ENCODE results near the gene RBBP8.

Gene RBBP8

GRCh38 chr18:22961156-22961555, 28.0 kb downstream of the RBBP8 start:
- no peaks in the 10 kb centered on the region for H3K27me3 ChIP-seq
- no peak overlapping the region for H3K27ac ChIP-seq
- TF ChIP-seq, protein P1, sequence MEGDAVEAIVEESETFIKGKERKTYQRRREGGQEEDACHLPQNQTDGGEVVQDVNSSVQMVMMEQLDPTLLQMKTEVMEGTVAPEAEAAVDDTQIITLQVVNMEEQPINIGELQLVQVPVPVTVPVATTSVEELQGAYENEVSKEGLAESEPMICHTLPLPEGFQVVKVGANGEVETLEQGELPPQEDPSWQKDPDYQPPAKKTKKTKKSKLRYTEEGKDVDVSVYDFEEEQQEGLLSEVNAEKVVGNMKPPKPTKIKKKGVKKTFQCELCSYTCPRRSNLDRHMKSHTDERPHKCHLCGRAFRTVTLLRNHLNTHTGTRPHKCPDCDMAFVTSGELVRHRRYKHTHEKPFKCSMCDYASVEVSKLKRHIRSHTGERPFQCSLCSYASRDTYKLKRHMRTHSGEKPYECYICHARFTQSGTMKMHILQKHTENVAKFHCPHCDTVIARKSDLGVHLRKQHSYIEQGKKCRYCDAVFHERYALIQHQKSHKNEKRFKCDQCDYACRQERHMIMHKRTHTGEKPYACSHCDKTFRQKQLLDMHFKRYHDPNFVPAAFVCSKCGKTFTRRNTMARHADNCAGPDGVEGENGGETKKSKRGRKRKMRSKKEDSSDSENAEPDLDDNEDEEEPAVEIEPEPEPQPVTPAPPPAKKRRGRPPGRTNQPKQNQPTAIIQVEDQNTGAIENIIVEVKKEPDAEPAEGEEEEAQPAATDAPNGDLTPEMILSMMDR (IDR thresholded peaks at IDR 0.05), result no peak
- H3K4me1 ChIP-seq (ENCODE audit: control insufficient read depth in 1 of 2, insufficient read depth in 1 of 2, low read depth in 1 of 2, low read length in 1 of 2), result no peaks in the 10 kb centered on the region
- no peak overlapping the region for H3K4me3 ChIP-seq (ENCODE audit: low read depth in 1 of 2, low read length in 1 of 2)
- H3K36me3 ChIP-seq, result no peaks in the 10 kb centered on the region
- H3K9me3 ChIP-seq, result no peaks in the 10 kb centered on the region

DNA sequence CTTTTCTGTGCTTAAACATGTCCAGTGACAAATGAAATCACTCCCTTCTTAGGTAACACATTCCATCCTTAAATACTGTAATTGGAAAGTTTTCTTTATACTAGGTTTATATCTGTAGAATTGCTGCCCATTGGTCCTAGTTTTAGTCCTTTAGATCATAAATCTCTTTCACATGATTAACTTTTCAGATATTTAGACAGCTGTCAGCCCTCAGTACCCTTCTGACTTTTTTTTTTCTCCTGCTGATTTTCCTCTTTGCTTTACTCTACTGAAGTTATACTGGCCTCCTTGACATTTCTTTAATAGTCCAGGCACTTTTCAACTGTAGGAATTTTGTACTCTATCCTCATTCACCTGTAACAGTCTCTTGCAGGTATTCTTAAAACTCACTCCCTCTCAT, 28.9 kb downstream of the RBBP8 start:
- no peak overlapping the region for H3K27ac ChIP-seq
- TF ChIP-seq, protein P1 (IDR thresholded peaks at IDR 0.05), result no peak
- H3K4me1 ChIP-seq (ENCODE audit: control insufficient read depth in 1 of 2, insufficient read depth in 1 of 2, low read depth in 1 of 2, low read length in 1 of 2), result no peaks in the 10 kb centered on the region
- H3K9me3 ChIP-seq, result no peaks in the 10 kb centered on the region
- no peaks in the 10 kb centered on the region for H3K27me3 ChIP-seq
- no peak overlapping the region for H3K4me3 ChIP-seq (ENCODE audit: low read depth in 1 of 2, low read length in 1 of 2)
- no peaks in the 10 kb centered on the region for H3K36me3 ChIP-seq

DNA sequence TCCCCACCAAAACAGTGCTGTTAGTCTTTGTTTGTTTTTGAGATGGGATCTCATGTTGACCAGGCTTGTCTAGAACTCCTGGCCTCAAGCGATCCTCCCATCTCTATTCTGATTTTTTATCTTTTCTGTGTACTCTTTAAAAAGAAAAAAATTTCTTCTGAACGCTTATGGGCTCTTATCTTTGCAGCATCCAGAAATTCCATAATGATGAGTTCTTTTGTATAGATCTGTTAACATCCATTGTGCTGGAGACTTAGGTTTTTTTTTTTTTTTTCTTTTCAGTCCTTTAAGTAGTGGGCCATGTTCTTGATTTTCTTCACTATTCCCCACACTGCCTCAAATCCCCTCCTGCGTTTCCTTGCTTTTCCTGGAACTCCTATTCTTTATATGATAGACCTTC, 31.0 kb downstream of the RBBP8 start:
- no peaks in the 10 kb centered on the region for H3K27me3 ChIP-seq
- no peak overlapping the region for H3K4me3 ChIP-seq (ENCODE audit: low read depth in 1 of 2, low read length in 1 of 2)
- no peaks in the 10 kb centered on the region for H3K4me1 ChIP-seq (ENCODE audit: control insufficient read depth in 1 of 2, insufficient read depth in 1 of 2, low read depth in 1 of 2, low read length in 1 of 2)
- no peaks in the 10 kb centered on the region for H3K36me3 ChIP-seq
- no peaks in the 10 kb centered on the region for H3K9me3 ChIP-seq
- no peak overlapping the region for H3K27ac ChIP-seq
- TF ChIP-seq, protein P1 (IDR thresholded peaks at IDR 0.05), result no peak

DNA sequence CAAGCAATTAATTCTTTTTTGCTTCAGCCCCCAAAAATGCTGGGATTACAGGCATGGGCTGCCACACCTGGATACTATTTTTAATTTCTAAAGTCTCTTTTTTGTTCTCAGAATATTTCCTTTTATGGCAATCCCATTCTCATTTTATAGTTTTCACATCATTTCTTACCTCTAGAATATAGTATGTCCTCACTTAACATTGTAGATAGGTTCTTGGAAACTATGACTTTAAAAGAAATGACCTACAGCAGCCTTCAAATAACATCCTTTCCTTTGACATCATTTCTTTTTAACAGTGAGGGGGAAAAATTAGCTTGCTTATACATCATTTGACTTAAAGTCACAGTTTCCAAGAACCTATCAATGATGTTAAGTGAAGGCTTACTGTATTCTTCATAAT, 31.6 kb downstream of the RBBP8 start:
- H3K4me3 ChIP-seq (ENCODE audit: low read depth in 1 of 2, low read length in 1 of 2), result no peak overlapping the region
- no peaks in the 10 kb centered on the region for H3K9me3 ChIP-seq
- no peak overlapping the region for H3K27ac ChIP-seq
- peaks cover 2% of the 10 kb centered on the region for H3K36me3 ChIP-seq
- no peaks in the 10 kb centered on the region for H3K4me1 ChIP-seq (ENCODE audit: control insufficient read depth in 1 of 2, insufficient read depth in 1 of 2, low read depth in 1 of 2, low read length in 1 of 2)
- no peaks in the 10 kb centered on the region for H3K27me3 ChIP-seq
- TF ChIP-seq, protein P1 (IDR thresholded peaks at IDR 0.05), result no peak

DNA sequence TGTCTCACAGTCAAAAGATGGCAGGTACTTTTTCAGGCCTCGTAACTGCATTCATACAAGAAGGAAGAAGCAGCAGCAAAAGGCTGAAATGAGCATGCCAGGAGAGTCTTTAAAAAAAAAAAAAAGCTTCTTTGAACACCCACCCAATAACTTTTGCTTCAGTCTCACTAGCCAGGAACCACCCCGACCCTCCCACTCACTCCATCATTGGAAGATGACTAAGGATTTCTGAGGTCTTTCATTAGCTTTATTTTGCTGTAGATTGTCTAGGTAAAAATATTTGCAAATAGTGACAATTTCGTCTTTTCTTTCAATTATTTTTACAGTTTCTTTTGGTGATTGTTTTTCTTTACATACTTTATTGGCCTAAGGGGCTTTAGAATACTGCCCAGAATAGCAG, 37.9 kb downstream of the RBBP8 start:
- Histone ChIP-seq H3K9me3 (no peaks in the 10 kb centered on the region), H3K27ac (no peak overlapping the region)
- TF ChIP-seq, protein P1 (IDR thresholded peaks at IDR 0.05), result no peak

DNA sequence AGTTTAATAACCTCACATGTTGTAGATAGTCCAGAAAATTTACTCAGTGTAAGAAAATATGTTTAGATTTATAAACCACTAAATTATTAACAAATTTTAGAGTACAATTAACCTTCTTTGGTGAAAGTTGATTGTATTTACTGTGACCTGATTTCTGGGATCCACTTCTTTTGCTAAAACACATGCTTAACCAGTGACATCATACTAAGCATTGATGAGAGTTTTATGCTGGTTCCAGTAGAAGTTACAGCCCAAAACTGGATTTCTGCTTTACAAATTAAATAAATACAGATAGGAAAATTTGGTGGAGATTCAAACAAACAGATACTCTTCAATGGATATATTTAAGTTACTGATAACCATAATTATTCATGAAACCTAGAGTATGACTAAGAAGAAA, 40.9 kb downstream of the RBBP8 start:
- H3K27me3 ChIP-seq, result no peaks in the 10 kb centered on the region
- TF ChIP-seq, protein P1 (IDR thresholded peaks at IDR 0.05), result no peak
- peaks cover 10% of the 10 kb centered on the region for H3K36me3 ChIP-seq
- no peak overlapping the region for H3K4me3 ChIP-seq (ENCODE audit: low read depth in 1 of 2, low read length in 1 of 2)
- H3K9me3 ChIP-seq, result no peaks in the 10 kb centered on the region
- no peak overlapping the region for H3K27ac ChIP-seq
- H3K4me1 ChIP-seq (ENCODE audit: control insufficient read depth in 1 of 2, insufficient read depth in 1 of 2, low read depth in 1 of 2, low read length in 1 of 2), result no peaks in the 10 kb centered on the region

More for the DNA sequence above, 37.9 kb downstream of the RBBP8 start:
- Histone ChIP-seq H3K4me1 (ENCODE audit: control insufficient read depth in 1 of 2, insufficient read depth in 1 of 2, low read depth in 1 of 2, low read length in 1 of 2) (no peaks in the 10 kb centered on the region), H3K36me3 (peaks cover 10% of the 10 kb centered on the region), H3K4me3 (ENCODE audit: low read depth in 1 of 2, low read length in 1 of 2) (no peak overlapping the region), H3K27me3 (no peaks in the 10 kb centered on the region)

Data from neutrophil (primary cell).